HG03342 (cell line): ENCODE measurements around the gene PLPP7.
"Not testable (repeated sequence)": the region's sequence is repeated elsewhere in the genome, so short reads cannot be mapped to it uniquely, and the experiment has no call there.

Experiments
- ATAC-seq: cut with Tn5 transposase; IDR thresholded peaks from one replicate; pipeline ENCODE4 v1.9.1; 2021; ENCODE audit warnings: mild to moderate bottlenecking, moderate library complexity; ENCODE audit not compliant: unreplicated experiment

The PLPP7 gene

GRCh38 chr9:131289301-131290035, at the start of gene PLPP7:
Gene PLPP7, plus strand, starts transcription at chr9:131289723. Its CDS starts 275 bp downstream, at chr9:131289998.
- ATAC-seq, result no peak

GRCh38 chr9:131240047-131240921, 49.2 kb upstream of the PLPP7 start:
- no peak for ATAC-seq

DNA sequence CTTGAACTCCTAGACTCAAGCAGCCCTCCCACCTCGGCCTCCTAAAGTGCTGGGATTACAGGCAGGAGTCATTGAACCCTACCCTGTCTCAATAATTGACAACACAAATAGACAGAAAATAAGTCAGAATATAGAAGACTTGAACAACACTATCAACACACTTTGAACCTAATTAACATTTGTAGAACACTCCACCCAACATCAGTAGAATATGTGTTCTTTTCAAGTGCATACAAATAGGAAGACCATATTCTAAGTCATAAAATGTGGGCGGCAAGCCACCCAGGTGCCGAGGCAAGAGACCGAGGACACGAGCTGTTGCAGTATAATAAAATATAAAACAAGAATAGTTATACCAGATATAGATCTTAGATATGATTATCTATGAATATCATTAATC, 45.2 kb upstream of the PLPP7 start:
- ATAC-seq, result not testable (repeated sequence)

GRCh38 chr9:131246618-131247017, 42.9 kb upstream of the PLPP7 start:
- no peak for ATAC-seq

GRCh38 chr9:131252120-131252519, 37.4 kb upstream of the PLPP7 start:
- ATAC-seq, result no peak

DNA sequence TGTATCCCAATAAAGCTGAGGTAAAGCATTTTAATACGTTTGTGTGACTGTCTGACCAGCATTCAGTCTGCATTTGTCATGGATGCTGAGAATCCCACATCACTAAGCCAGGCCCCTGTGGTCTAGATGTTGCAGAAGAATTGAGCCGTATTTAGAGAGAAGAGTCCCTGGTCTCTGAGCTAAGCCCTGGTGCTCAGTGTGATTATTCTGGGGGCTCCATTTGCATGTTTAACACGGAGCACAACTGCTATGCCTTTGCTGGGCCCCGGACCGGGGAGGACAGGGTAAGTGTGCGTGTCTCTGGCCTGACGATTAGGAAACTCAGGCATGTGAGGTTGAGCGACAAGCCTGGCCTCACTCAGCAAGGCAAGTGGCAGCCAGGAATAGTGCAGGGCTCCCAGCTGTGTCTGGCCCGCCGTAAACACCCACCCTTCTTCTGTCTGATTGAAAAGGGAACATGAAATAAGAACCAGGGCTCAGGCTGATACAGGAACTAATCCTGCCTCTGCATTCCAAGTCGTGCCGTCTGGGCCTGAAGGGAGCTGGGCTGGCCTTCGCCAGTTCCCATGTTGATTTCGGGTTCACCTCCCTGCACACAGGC, 35.5 kb upstream of the PLPP7 start:
- ATAC-seq, result no peak

- no peak for ATAC-seq
Observed at GRCh38 chr9:131254626-131255025, 34.9 kb upstream of the PLPP7 start.

DNA sequence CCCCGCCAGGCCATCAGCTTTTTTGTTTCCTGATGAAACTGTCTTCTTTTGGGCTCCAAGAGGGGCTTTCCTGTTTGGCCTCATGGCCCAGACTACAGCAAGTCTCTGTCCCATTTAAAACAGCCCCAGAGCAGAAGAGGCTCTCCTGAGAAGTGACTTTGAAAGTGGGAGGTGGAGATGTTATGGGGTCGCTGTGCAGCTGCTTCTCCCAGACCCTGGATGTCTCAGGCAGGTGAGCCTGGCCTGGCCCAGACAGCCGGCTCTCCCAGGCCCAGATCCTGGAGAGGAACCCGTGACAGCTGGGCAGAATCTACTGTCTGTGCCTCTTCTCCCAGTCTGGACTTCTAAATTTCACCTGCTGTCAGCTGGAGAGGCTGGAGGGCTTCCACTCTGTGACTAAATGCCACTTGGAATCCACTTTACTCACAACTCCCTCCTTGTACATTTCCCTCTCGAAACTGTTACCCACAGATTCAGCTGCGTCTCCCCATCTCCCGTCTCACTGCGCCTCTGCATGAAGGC, 33.8 kb upstream of the PLPP7 start:
- ATAC-seq, result no peak

DNA sequence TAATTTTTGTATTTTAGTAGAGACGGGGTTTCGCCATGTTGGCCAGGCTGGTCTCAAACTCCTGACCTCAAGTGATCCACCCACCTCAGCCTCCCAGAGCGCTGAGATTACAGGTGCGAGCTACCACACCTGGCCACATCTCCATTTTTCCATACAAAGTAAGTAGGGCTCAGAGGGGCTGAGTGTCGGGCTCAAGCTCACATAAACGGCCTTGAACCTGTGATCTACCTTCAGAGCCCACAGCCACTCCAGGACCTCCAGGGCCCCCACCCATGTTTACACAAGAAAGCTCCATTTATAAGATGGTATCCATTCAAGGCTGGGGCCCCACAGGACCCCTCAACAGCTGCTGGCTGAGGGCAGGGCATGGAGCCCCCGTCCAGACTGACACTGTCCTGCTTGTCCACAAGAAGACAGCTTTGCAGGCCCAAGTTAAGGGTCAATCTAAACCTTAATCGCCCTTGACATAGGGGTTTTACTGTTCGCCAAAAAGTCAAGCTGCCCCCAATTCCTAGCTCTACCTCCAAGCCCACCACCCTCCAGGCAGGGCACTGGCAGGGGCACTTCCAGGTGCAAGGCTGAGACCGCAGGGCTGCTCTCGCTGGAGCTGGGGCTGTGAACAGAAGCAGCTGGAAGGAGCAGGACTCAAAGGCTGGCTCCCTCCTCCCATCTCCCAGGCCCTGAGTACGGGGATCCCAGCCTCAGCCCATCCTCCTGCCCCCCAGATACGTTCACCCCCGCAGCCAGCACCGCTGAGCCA, 32.1 kb upstream of the PLPP7 start:
- ATAC-seq, result no peak

GRCh38 chr9:131258186-131258585, 31.3 kb upstream of the PLPP7 start:
- no peak for ATAC-seq

GRCh38 chr9:131258698-131259431, 30.7 kb upstream of the PLPP7 start:
- no peak for ATAC-seq

DNA sequence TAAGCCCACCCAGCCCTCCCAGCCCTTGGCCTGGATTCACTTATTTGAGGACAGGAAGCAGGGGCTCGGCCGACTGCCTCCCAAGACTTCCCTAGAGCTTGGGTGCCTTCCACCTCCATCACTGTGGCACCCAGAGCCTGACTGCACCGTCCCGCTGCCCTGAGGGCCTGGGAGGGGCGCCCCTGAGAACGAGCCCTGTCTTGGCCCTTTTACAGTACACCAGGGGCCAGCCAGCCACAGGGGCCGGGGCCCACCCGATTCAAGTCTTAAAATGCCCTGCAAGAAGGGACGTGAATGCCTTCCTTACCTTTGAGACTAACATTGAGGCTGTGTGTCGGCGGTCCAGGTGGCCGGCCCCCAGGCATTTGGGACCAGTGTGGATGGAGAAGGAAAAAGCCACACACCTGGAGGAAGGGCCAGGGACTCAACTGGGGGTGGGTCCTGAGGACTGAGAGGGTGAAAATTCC, 30.1 kb upstream of the PLPP7 start:
- ATAC-seq, result no peak

DNA sequence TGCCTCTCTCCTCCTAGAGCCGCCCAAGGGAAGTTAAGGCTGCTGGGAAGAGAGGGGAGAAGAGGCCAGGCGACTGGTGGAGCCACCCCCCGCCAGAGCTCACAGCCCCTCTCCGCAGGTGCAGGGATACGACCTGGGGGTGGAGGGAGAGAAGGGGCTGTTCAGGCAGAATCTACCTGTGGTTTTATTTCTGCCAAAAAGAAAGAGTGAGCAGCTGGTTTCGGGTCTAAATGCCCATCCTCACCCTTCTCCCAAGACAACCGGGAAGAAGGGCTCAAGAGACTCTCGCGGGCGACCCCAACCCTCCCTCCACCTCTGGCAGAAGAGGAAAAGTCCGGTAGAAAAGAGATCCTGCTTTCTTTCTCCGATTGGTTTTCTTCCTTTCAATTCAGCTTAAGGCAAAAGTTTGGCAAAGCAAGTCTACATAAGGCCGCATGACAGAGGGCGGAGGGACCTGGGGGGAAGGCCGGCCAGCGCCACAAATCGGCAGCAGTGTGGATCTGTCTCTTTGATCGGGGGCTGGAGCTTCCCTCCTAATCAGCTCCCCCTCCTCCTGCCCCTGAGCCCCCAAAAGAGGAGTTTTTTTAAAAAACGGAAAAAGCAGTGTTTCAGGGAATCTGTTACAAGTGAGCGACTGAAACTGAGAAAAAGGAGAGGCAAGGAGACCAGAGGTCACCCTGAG, 29.5 kb upstream of the PLPP7 start:
- no peak for ATAC-seq

DNA sequence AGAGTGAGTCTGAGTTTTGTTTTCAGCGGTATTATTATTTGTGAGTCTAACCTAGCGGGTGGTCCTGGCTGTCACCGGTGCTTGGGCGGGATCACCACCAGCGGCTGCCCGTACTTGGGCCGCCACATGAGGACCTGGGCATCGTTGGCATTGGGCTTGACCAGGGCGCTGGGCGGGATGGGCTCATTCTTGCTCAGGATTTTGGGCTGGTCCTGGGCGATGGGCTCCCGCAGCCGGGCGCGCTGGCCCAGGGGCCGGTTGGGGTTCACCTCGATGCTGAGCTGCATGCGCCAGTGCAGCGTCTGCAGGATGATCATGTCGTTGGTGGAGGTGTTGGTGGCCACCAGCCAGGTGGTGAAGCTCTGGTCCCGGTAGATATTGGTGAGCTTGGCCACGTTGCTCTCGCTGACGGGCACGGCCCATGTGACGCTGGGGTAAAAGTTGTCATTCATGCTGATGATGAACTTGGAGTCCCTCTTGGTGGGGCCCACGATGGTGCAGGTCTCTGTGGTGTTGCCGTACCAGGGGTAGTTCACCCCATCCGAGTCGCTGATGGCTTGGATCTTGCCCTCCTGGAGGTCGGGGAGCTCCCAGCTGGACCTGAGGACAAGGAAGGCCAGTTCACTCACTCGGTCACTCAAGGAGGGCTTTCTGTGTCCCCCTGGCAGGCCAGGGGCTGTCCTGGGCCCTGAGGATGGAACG, 28.6 kb upstream of the PLPP7 start:
- ATAC-seq, result no peak

- ATAC-seq, result no peak
Observed at GRCh38 chr9:131262327-131263032, 27.0 kb upstream of the PLPP7 start.

DNA sequence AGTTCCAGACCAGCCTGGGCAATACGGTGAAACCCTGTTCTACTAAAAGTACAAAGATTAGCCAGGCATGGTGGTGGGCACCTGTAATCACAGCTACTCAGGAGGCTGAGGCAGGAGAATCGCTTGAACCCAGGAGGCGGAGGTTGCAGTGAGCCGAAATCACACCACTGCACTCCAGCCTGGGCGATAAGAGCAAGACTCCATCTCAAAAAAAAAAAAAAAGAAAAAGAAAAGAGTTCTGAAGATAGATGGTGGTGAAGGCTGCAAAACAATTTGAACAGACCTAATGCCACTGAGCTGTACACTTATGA, 26.5 kb upstream of the PLPP7 start:
- ATAC-seq, result not testable (repeated sequence)

DNA sequence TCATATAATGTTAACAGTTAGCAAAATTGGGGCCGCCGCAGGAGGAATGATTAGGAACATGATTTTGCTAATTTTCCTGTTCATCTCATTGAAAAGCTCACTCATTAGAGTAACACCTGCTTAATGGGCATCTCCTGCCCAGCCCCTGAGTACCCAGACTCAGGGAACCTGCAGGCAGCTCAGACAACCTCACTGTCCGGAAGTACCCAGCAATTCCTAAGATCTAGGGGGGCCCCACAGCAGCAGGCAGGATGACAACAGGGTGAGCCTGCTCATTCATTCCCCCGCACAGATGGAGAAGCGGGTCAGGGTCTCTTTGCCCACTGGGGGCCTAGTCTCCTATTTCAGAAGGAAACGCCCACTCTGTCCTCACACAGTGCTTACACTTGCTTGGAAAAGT, 25.8 kb upstream of the PLPP7 start:
- no peak for ATAC-seq

GRCh38 chr9:131264231-131264630, 25.3 kb upstream of the PLPP7 start:
- no peak for ATAC-seq
